NCI-H524 treated with DMSO at 0.1 percent for 48 hours (cell line): ENCODE measurements around the gene CYFIP2.

Source experiments
- DNase-seq: peaks from one replicate; lab custom pipeline; 2025; lab: John Stamatoyannopoulos, UW

The CYFIP2 gene

DNA sequence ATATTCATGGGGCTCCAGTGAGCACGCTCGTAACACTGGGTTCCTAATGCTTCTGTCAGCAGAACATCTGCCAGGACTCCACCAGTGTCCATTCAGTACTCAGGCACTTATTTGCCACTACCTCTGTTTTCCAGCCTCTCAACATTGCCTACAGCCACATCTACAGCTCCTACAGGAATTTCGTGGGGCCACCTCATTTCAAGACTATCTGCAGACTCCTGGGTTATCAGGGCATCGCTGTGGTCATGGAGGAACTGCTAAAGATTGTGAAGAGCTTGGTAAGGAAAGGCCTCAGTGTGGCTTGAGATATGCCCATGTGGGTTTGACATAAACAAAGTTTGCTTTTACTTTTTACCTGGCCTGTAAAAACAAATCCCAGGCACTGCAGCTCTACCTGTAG, 92.9 kb downstream of the CYFIP2 start:
- no peak for DNase-seq

DNA sequence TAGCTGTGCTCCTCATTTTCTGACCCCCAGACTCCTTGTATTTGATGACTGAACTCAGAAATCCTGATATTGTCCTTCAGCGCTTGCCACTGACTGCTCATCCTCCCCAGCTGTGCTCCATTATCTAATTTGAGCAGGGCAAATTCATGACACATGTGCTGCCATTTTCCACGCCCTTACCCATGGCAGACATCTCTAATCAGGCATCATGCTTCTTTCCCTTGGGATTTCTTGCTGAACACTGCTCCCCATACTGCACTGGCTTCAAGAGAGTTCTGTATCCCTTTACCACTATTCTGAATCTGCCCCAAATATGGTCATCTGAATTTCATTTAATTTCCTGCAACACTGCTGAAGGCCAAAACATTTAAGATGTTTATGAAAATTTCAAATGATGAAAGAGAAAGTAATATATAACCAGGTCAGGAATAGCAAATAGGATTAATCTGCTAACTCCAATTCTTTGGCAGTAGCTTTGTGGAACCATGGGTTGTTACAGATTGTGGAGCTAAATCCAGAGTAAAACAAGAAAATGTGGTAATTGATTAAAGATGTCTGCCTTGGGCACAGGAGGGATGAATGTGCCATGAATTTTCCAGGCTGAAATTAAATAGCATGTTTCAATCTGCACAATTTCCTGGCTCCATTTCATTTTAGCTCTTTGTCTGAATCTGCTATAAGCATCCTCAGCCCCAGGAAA, 93.6 kb downstream of the CYFIP2 start:
- DNase-seq: no peak

DNA sequence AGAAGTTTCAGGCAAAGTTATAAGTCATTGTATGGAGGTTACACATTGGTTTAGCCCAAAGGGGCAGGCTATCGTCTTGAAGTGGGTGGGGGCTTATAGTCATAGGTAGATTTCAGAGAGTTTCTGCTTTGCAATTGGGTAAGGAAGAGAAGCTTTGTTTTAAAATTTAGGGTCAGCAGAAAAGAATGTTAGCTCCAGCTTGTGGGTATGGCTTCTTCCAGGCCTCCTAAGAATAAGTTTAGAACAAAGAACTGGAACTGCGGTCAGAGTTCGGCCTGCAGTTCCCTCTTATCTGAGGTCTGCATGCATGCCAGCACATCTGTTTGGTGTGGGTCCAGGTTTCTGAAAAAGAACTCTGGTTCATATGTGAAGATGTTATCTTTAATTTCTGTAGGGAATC, 96.1 kb downstream of the CYFIP2 start:
- no peak for DNase-seq

DNA sequence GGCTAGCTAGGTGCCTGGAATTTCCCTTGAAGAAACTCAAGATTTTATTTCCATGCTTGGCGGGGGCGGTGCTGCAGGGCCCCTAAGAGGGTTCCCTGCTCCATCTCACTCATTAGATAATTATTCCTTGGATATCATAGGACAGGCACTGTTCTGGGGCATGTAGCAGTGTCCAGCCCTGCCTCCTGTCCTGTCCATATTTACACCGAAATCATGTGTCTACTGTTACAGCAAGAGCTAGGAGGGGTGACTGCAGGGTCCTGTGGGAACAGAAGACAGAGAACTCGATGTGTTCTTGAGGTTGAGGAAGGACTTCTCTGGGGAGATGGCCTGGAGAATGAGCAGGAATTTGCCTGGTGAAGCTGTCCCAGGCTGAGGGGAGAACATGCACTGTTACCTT, 96.6 kb downstream of the CYFIP2 start:
- no peak for DNase-seq

DNA sequence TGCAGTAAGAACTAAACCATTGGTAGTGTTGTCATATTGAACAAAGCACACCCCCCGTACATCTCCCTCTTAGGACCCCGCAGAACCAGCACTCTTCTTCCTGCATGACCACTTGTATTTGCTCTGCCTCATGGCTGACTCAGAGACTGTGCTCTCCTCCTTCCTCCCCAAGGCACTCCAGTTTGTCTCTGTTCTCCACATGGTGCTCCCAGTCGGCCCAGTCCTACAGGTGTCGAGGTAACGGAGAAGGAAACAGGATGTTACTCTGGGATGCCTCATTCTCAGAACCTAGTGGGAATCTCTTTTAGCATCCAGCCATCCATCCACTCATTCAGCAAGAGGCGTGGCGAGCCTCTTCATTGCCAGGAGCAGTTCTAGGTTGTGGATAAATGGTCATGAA, 97.1 kb downstream of the CYFIP2 start:
- no peak for DNase-seq

DNA sequence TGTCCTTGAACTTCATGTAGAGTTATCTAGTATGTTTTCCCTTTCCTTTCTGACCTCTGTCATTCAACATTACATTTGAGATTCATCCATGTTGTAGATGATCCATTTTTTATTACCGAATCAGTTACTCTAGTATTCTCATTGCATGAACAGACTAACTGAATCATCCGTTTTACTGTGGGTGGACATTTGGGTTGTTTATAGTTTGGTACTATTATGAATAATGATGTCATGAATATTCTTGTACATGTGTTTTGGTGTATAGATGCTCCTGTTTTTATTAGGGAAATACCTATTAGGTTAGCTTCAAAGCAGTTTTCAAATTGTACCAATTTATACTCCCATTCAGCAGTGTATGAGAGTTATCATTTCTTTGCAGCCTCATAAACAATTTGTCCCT, 99.8 kb downstream of the CYFIP2 start:
- no peak for DNase-seq

DNA sequence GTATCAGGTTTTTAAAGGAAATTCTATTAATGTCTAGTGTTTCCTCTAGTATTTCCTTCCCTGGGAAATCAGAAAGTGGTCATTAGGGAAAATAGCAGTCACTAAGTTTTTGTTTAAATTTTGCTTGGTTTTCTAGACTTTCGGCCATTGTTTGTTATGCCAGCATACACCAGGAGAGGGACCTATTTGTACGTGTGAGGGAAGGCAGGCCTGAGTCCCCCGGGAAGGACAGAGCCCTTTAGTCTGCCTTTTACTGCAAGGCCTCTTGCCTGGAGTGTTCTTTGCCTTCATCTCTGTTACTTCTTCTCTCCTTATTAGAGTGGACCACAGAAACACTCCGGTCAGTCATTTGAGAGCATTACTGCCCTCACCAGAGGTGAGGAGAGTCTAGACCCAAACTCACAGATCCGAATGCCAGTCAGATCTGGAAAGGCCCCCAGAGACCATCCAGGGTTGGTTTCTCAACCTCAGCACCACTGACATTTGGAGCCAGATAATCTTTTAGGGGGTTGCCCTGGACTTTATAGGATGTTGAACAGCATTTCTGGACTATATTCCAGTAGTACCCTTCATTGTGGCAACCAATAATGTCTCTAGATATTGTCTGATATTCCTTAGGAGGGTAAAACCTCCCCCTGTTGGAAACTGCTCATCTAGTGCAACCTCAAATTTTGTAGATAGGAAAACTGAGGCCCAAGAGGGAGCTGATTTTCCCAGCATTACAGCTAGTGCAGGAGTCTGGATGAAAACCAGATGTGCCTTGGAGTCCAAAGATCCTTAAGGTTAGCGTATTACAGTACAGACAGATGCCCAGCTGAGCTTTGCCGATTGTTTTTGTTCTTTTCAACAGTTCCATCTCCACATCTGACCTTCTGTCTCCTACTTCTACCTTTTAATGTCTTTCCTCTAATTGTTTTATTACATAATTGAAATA, 101.1 kb downstream of the CYFIP2 start:
- peak; percentile 1 for DNase-seq

DNA sequence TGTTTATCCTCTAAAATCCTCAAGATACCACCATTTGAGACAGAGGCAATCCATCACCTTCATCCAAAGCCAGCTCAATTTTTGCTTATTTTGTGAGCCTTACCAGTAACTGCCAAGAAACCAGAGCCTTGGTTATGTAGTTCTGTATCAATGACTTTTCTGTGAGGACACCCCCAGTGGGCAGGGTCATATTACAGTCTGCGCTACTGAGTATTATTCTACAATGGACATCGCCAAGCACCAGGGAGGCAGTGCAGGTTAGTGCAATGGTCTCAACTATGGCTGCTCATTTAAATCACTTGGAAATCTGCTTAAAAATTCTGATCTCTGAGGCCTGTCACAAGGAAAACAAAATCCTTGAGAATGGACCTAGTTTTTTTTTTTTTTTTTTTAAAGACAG, 103.6 kb downstream of the CYFIP2 start:
- DNase-seq: no peak

DNA sequence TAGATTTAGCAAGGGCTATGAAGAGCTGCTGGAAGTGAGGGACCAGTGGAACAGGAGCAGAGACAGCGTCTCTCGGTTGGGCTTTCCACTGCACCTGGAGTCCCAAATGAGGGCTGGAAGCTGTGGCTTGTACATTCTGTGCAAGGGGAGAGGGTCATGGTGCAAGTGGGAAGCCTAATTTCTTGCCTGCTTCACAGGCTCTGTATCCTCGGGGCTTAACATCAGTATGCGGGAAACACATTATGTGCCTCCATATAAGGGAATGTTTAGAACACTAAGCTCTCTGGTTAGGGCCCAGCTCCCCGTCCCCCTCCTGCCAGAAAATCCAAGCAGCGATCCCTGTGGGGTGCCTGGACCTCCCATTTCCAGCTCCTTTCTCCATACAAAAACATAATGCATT, 105.0 kb downstream of the CYFIP2 start:
- DNase-seq: no peak

DNA sequence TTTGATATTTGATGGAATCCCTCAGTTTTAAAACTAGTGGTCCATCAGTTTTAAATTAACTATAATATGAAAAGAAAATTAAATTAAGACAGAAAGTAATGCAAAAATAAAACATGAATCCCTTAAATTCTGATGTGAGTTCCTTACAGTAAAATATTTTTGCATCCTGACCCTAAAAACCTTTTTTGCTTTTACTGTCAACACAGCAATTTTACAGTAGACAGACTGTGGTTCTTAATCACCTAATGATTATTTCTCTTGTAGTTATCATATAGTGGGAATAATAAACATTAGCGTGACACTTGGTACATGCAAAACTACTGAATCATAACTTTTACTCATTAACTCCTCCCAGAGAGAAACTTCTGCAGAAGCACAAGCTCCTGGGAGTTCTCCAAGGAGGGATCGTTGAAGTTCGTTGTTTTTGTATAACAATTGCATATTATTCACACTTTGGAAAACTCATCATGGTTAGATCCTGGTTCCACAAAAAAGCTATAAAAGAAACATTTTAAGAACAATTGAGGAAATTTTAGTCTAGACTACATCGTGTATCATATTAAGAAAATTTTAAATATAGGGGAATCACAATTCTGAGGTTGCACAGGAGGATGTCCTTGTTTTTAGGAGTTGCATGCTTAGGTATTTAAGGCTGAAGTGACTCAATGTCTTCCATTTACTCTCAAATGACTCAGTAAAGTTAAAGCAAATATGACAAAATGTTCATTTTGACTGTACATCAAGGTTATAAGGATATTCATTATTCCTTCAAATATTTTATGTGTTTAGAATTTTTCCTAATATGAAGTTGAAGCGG, 105.9 kb downstream of the CYFIP2 start:
- DNase-seq: no peak

DNA sequence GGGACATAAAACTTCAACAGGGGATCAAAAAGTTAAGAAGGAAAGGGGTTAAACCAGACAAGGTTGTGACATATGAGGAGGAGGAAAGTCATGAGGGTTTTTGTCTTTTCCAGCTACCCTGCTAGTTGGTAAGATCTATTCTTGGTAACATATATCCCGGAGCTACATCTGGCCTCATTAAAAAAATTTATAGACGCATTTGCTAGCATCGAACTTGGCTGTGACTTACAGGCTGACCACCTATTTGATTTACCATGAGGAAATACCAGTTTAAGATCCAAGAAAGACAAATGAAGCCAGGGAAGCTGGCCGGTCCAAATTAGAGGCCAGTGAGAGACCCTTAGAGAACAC, 106.5 kb downstream of the CYFIP2 start:
- no peak for DNase-seq

DNA sequence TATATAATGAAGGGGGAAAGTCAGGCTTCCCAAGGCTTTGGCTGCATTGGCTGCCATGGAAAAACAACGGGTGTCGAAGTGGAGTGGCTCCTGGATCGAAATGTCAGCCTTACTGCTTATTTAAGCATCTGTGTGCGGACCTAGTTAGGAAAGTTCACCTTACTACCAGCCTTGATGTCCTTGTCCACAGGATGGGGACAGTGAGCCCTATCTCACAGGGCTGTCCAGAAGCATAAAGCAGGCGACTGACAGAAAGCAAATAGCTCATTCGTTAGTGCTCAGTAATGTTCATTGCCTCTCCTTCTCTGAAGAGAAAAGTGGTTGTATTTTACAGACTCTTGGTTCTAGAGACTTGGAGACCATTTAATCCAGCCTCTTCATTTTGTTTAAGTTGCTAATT, 112.6 kb downstream of the CYFIP2 start:
- no peak for DNase-seq

DNA sequence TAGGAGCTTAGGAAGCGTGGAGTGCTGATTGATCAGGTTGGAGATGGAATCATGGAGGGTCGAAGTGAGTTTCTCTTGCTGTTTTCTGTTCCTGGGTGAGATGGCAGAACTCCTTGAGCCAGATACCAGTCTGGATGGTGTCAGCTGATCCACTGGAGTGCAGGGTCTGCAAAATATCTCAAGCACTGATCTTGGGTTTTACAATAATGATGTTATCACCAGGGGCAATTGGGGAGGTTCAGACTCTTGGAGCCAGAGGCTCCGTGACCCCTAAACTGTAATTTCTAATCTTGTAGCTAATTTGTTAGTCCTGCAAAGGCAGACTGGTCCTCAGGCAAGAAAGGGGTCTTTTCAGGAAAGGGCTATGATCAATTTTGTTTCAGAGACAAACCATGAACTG, 114.1 kb downstream of the CYFIP2 start:
- DNase-seq: no peak

DNA sequence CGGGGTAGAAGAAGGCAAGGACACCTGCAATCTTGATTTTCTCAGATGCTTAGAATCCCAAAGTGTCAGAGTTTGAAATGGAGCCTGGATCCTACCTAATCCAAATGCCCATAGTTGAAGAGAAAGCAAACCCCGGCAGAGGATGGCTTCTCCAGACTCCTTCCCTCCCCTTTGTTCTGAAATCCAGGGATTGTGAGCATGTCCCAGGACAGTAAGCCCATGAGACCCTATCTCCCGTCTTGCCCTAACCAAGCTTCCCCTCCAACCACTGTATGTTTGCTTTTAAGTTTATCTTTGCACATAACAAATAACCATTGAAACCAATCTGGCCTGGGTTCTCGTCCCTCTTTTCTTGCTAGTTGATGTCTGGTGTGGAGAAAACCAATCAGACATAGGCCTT, 115.8 kb downstream of the CYFIP2 start:
- DNase-seq: no peak

DNA sequence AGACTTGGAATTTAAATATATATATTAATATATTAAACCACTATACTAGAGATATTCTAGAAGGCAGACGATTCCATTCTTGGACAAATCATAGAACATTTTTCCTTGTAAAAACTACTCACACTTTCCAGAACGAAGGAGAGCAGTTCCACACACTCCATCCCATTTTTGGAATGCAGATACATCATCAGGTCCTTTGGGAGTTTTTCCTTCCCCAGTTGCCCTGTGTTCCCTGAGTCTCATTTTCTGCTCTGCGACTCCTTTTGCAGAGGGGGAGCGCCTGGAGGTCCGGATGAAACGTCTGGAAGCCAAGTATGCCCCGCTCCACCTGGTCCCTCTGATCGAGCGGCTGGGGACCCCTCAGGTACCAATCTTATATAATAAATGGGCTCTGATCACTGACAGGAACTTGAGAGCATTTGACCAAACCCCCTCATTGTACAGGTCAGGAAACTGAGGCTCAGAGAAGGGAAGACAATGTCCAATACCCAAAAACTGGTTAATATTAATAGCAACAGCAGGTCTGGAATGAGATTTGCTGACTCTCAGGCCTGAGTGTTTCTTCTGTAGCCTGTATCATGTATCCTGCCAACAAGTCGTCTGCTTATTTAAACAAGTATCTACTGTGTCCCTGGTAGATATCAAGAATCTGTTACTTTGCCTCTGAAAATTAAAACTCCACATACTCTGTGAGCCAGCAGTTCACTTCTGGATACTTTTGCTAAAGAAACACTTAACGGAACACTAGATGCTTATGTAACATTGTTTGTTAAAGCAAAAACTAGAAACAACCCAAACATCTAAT, 117.3 kb downstream of the CYFIP2 start:
- DNase-seq: no peak

DNA sequence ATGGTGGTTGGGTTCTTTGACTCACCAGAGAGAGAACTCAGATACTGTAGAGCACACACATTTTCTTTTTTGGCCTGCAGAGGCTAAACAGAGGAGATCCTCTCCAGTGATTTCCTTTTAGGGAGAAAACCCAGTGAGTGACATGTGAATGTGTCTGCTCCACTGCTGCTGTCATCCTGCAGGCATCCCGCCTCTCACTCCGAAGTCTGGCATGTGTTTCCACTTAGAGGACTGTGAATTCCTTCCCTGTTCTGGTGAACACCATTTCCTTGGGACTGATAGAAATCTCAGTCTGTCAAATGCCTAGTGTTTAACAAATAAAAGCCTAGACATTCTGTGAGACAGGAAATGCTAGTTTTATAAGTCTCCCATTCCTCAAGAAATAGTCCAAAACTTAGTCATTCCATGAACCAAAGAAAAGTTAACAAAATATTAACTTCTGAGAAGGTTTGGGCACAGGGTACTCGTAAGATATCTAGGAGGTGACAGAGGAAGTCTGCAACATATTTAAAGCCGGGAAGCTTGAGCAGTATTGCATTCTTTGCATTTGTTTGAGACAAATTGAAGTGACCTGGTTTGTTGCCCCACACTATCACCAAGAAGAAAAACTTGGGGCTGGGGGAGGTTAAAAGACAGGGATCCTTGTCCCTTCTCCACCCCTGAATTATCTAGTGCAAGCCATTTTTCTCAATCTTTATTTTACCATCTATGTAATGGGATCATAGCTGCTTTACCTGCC, 119.2 kb downstream of the CYFIP2 start:
- no peak for DNase-seq

DNA sequence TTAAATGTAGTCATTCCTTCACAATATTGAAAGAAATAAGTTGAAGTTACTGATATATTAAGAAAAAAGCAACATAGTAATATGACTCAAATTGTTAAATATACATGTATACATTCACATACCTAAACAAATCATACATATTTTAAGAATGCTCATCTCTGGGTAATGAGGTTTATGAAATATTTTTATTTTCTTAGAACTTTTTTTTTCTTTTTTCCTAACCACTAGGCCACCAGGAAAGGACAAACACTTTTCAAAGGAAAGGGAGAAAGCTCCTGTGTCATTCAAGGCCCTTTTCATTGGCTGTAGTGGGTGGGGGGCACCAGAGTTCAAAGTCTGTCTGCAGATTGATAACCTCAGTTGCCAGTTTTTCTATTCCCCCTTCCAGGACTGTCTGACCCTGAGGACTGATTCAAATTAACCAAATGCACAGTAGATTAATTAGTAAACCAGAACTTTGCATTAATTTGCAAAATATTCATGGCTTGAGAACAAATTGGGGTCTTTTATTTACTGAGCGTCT, 121.2 kb downstream of the CYFIP2 start:
- DNase-seq: no peak

DNA sequence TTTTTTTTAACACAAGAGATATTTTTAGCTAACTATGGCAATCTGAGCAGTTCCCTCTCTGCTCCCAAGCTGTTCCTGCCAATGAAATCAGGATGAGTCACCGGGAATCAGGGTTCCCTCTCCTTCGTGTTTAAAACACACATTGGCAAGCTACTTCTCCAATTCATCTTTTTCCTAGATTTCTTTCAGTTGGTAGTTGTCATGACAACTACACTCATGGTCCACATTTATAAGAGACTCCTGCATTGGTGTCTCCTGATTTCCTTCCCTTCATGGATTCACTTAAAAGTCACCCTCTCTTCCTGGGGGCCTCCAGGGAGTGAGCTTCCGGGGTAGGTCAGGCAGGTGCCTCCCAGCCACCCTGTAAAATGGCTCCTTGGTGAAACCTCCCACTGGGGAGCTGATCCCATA, 121.8 kb downstream of the CYFIP2 start:
- no peak for DNase-seq

DNA sequence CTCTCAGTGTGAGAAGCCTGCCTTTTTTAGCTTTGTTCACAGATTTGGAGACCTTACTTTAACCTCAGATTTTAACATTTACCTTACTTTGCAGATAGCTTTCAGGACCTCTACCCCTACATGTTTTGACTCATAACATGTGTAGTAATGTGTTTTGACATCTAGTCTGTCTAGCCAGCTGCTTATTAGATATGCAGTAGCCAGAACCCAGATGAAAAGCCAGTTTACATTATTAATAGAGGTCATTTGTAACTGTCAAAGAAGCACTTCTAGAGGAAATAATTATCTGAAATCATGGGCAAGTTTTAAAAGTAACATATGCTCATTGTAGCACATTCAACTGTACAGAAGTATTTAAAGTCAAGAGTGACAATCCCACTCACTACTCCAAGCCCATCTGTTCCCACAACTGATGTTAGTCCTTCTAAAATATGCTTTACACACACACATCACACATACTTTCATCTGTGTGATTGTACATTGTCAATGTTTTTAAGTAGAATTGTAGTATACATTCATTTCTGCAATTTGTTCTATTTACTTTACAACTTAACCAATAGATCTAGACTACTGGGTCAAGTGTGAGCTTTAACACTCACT, 122.3 kb downstream of the CYFIP2 start:
- peak; percentile 91 for DNase-seq

DNA sequence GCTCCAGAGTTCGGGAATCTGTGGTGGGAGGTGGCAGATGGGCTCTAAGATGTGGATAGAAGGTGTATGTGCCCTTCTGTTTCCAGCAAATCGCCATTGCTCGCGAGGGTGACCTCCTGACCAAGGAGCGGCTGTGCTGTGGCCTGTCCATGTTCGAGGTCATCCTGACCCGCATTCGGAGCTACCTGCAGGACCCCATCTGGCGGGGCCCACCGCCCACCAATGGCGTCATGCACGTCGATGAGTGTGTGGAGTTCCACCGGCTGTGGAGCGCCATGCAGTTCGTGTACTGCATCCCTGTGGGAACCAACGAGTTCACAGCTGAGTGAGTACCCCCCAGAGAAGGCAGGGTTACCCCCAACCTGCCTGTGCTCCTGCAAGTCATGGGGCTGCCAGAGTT, 123.2 kb downstream of the CYFIP2 start:
- DNase-seq: no peak

DNA sequence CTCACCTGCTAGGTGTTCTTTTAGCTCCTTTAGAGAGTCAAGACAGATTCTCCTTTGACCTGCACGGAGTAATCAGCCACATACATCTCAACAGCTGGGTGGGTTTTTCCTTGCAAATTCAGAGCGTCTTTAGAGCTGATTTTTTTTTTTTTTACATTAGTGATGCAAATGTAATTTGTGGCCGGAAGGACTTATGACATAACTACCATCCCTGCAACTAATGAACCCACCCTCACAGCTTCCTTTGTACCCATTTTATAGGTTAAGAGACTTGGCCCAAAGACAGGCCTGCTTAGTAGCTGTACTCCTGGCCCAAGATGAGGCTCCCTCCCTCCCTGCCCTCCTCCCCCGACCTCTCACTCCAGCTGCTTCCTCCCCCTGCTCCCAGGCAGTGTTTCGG, 124.2 kb downstream of the CYFIP2 start:
- DNase-seq: no peak
